Activated T-helper 1 cell treated with Interleukin-2 at 50 U/mL for 16 hours (primary cell): ENCODE data around the gene THSD8.
"Not testable (repeated sequence)": the region's sequence is repeated elsewhere in the genome, so short reads cannot be mapped to it uniquely, and the experiment has no call there.

Experiments used
- DNase-seq: peaks from one replicate; pipeline ENCODE4 v3.0.0-alpha.2; 2020; ENCODE audit warnings: low read depth

Gene THSD8

GRCh38 chr19:12825254-12826131 is 23.6 kb downstream of the THSD8 start:
- DNase-seq, result no peak

GRCh38 chr19:12828494-12828893 is 26.6 kb downstream of the THSD8 start:
- no peak for DNase-seq

GRCh38 chr19:12833418-12833737 is 31.5 kb downstream of the THSD8 start:
- DNase-seq, result no peak

DNA sequence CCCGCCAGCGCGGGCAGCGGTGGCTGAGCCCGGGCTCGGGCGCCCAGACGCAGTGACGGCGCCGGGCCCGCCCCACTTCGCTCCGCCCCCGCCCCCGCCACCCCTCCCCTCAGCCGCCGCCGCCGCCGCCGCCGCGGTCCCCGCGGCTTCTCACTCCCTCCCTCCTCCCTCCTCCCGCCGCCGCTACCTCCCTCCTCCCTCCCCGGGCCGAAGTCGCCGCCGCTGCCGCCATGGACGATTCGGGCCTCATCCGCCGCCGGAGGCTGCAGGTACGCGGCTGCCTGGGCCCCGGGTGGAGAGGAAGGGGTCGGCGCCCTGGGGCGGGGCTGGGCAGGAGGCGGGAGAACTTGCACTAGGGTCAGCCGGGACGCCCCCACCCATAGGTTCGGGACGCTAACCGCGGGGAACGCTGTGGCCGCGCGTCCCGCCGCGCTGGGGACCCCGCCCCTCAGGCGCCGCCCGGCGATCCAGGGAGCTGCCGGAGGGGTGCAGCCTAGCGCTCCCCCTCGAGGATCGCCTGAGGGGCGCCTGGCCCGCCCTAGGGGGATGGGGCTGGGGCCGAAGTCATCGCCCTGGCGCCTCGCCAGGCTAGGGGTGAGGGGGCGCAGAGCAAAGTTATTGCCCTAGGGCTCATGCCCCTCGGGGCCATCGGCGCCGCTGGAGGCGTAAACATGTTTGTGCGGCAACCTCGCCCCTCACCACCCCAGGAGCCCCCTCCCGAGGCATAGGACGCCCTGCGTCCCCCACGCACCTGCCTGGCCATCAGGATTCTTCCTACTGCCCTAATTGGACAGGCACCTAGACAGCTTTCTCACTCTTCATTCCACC is 32.1 kb downstream of the THSD8 start:
- DNase-seq, result no peak

DNA sequence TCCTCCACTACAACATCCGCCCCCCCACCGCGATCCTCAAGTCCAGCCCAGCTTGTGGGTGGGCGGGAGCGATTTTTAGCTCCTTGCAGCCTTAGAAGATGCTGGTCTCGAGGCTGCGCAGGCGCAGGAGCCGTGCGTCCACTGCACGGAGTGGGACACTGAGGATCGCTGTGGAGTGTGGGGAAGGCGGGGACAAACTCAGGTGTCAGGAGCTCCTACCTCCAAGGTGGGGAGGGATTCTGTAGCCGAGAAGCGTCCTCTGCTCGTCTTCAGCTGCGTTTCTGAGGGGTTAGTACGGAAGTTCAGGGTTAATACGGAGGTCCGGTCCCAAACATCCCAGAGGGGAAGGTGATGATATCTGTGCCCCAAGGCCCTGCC is 32.7 kb downstream of the THSD8 start, which contains the start of gene RTBDN:
Gene RTBDN (minus strand): TSS at position 14 of the 378 bp plus-strand sequence. CDS start 4,600 bp downstream, outside the sequence.
- DNase-seq, result no peak

- no peak for DNase-seq
These were observed 33.3 kb downstream of the THSD8 start for GRCh38 chr19:12834976-12835757.

DNA sequence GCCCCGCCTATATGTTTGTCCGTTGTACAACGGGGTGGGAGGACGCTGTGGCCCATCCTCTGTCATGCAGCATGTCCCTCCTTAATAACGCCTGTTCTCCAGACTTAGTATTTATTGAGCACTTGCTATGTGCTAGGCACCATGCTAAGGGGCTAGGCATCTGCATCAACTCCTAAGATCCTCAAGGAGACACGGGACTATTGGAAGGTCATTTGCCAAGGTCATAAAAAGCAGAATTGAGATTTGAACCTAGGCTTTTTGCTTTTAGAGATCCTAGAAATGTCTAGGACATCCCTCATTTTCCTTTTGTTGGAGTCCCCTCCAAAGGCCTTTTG is 34.6 kb downstream of the THSD8 start:
- no peak for DNase-seq

DNA sequence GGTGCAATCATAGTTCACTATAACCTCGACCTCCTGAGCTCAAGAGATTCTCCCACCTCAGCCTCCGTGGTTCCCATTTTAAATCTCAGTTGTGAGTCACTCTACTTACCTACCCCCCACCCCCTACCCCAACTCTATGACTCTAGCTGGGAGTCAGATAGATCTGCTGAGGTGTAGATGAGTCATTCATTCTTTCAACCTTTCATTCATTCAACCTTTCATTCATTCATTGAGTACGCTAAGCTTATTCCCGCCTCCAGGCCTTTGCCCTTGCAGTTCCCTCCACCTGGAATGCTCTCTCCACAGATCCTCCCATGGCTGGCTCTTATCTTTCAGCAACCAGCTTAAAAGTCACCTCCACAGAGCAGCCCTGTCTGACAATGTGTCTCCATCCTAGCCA is 35.4 kb downstream of the THSD8 start:
- no peak for DNase-seq

DNA sequence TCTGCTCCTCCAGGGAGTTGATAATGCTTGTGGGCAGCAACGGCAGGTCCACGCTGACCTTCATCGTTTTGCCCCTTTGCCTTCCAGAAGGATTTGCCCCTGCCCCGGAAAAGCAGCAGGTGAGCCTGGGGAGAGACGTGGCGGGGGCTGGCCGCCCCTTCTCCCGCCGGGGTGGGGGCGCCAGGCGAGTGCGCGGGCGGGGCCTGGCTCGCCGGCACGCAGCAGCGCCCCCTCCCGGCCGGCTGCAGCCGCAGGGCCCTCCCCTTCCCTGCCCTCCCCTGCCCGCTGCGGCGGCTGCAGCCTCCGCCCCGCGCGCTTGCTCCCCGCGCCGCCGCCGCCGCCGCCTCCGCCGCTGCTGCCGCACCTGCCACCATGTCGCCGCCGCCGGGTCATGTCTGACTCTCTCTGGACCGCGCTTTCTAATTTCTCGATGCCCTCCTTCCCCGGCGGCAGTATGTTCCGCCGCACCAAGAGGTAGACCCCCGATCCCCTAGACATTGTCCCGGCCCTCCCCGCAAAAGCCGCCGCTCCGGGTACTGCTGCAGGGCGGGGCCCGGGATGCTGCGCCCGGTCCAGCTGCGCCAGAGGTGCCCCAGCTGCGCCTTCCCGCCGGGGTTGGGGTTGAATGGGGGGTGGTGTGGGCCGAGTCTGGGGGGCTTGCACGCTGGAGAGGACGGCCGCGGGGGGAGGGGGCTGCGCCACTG is 36.5 kb downstream of the THSD8 start, which contains the start of gene MAST1:
Gene MAST1 (plus strand): TSS at position 334 of the 704 bp plus-strand sequence. CDS start 58 bp downstream, at position 392.
- DNase-seq, result peak; percentile 30

GRCh38 chr19:12838886-12839756 is 37.3 kb downstream of the THSD8 start:
- no peak for DNase-seq

GRCh38 chr19:12840091-12841079 is 38.5 kb downstream of the THSD8 start:
- DNase-seq, result no peak

DNA sequence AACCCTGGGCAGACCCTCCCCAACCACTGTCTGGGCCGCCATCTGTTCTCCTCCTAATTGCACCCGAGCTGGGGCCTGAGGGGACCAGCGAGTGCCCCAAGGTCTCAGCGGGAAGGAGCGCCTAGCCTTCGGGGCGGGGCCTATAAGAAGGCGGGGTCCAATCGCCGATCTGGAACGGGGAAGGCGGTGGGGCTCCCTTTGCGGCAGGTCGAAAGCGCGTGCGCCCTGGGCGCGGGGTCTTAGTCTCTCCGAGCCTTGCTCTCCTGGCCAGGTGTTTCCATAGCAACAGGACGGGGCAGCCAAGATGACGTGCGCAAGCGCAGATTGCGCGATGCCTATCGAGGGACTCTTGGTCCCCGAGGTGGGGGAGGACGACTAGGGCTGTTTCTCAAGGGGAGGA is 39.2 kb downstream of the THSD8 start:
- no peak for DNase-seq

DNA sequence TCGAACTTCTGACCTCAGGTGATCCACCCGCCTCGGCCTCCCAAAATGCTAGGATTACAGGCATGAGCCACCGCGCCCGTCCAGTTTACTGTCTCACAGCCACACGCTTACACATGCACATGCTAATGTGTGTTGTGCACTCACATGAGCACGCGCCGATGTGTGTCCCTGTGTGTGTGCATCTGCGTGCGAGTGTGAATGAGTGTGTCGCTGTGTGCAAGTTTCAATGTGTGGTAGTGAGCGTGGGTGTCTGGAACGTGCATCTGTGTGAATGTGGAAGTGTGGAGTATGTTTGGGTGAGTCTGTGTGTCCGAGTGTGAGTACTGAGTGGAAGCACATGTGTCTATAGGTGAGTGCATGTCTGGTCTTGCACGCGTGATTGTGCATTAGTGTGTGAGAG is 40.6 kb downstream of the THSD8 start:
- DNase-seq, result no peak

- DNase-seq, result no peak
These were observed 41.5 kb downstream of the THSD8 start for GRCh38 chr19:12843328-12843727.

GRCh38 chr19:12843999-12844732 is 42.3 kb downstream of the THSD8 start:
- no peak for DNase-seq

GRCh38 chr19:12846613-12847012 is 44.7 kb downstream of the THSD8 start:
- not testable (repeated sequence) for DNase-seq

GRCh38 chr19:12847159-12848139 is 45.6 kb downstream of the THSD8 start:
- DNase-seq, result peak; percentile 73
